Psoas muscle (tissue), 8 donors: ENCODE results near the gene MYL12A. TPM values are rescaled to one million over a fixed set of nuclear protein-coding genes. Genes with fewer than 3 reads are reported as not detected.

ENCODE experiments used
- ATAC-seq, 4 donors: fragments of 200-7000 bp; cut with Tn5 transposase; one replicate each; pipeline ENCODE4 v1.9.1; 2020; ENCODE audit warnings: moderate library complexity in 3 of 4, mild to moderate bottlenecking in 2 of 4
- DNase-seq, 2 donors: peaks; one replicate each; pipeline ENCODE4 v3.0.0-alpha.2; 2020
- H3K27ac ChIP-seq: fragments of 200-600 bp; one replicate; pipeline ENCODE4 v1.8.0; 2022
- H3K27me3 ChIP-seq, 3 donors: fragments of 200-600 bp in 1 of 3; one replicate each; pipeline versions ENCODE4 v1.6.1 to v1.8.0; 2013 to 2022; ENCODE audit warnings: low read length in 2 of 3, mild to moderate bottlenecking in 2 of 3, moderate library complexity in 1 of 3; ENCODE audit not compliant: insufficient read depth in 3 of 3
- H3K36me3 ChIP-seq, 2 donors: fragments of 200-600 bp in 1 of 2; one replicate each; pipeline versions ENCODE4 v1.6.1 to v1.8.0; 2013 to 2022; ENCODE audit warnings: low read depth in 1 of 2, mild to moderate bottlenecking in 1 of 2, moderate library complexity in 1 of 2; ENCODE audit not compliant: insufficient read depth in 1 of 2
- H3K4me1 ChIP-seq: fragments of 200-600 bp; one replicate; pipeline ENCODE4 v1.8.0; 2022
- H3K4me3 ChIP-seq: fragments of 200-600 bp; one replicate; pipeline ENCODE4 v1.8.0; 2022; ENCODE audit warnings: mild to moderate bottlenecking
- H3K9me3 ChIP-seq: fragments of 200-600 bp; one replicate; pipeline ENCODE4 v1.8.0; 2022
- CTCF ChIP-seq: fragments of 200-600 bp; IDR thresholded peaks from one replicate; pipeline ENCODE4 v1.8.0; 2022; ENCODE audit warnings: antibody characterized with exemption
- WGBS, 3 donors: extraction: QIAGEN DNeasy Blood & Tissue Kit; methylation state at CpG; one replicate each; pipeline versions ENCODE4 v1.1.6 to v1.1.7; 2013; 5-methylcytosine and 5-hydroxymethylcytosine counted together
- intact Hi-C, 2 donors: fragments of 100-400 bp; cut with DNase I; formaldehyde crosslinking; loops; one replicate each; pipeline versions ENCODE4 v1.11.0 to v1.14.2; 2022
- polyA plus RNA-seq, 3 donors: library from polyadenylated mRNA; stranded (reverse); fragments of 200-250 nt; gene quantifications; one replicate each; pipeline ENCODE4 v1.2.3, GENCODE V29; 2013
- total RNA-seq, 4 donors: library from RNA; stranded (reverse); fragmentation: NEBNext Ultra II Directional in 2 of 4; extraction: Animal tissue kit (Norgen Biotek cat#: 25700) in 2 of 4; gene quantifications; one replicate each; pipeline versions ENCODE4 v1.2.1 to v1.2.4, GENCODE V29; 2021 to 2023
- donor health status: healthy with polysubstance abuse.
- donor health status: DM: no; HTN: no; CAD: no; lungs with moderate emphysema.
- donor health status: Bipolar disorder and iron deficiency.
- donor health status: healthy.
- donor health status: DM: yes; HTN: yes; CAD: no.
- donor health status: DM: no; HTN: no; CAD: no.
- donor health status: DM: no; HTN: no; CAD: no.
- donor health status: DM: yes; HTN: yes; CAD: no.

MYL12A gene
- total and polyA plus RNA-seq, 7 donors = 957 to 3,920 (median 1,616) TPM

DNA sequence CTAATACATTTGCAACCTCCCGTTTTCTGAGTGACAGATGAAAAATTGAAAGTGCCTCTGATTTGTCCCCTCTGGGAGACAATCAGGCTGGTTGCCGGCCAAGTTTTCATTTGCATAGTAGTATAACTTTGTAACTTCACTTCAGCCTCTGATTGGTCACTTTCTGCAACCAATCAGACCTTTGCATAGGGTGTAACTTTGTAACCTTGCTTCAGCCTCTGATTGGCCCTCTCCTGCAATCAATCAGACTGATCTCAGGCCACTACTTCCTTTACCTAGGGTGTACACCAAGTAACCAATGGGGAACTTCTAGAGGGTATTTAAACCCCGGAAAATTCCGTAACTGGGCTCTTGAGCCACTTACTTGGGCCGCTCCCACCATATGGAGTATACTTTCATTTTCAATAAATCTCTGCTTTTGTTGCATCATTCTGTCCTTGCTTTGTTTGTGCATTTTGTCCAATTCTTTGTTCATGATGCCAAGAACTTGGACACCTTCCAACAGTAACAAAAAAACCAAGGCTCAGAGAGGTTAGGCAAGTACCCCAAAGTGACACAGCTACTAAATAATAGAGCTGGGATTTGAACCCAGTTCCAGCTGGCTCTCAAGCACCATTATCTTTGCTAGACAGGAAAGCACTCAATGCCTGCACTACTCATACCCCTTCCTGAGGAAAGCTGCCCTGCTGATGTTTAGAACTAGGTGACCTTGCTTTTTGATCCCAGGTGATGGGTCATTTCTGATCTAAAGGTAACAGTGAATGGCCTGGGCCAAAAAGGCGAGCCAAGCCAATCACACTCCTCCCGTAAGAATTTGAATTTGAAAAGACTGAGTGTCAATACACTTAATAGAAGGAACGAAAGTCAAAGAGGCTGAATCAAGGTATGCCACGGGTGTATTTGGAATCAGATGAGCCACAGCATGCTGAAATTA, 16.9 kb upstream of the MYL12A start:
- no peak overlapping the region for H3K27ac ChIP-seq
- TF ChIP-seq CTCF = no peak
- H3K27me3 ChIP-seq = no peaks in the 10 kb centered on the region
- no peaks in the 10 kb centered on the region for H3K4me1 ChIP-seq
- no peaks in the 10 kb centered on the region for H3K9me3 ChIP-seq
- H3K36me3 ChIP-seq = no peaks in the 10 kb centered on the region
- ATAC-seq (no peak), DNase-seq (no peak)
- no peak overlapping the region for H3K4me3 ChIP-seq
- intact Hi-C loops = no loop called here
- 86 to 89% (median 88%) methylated on average over 9 of the region's 9 CpGs for WGBS, 3 donors

GRCh38 chr18:3233004-3233403, 14.6 kb upstream of the MYL12A start:
- no peak overlapping the region for H3K4me3 ChIP-seq
- ATAC-seq (peak in 1 of 4 donors; percentile 52), DNase-seq (no peak)
- peaks cover 4% of the 10 kb centered on the region for H3K4me1 ChIP-seq
- no peak overlapping the region for H3K27ac ChIP-seq
- H3K27me3 ChIP-seq = no peaks in the 10 kb centered on the region
- no peaks in the 10 kb centered on the region for H3K9me3 ChIP-seq
- no peak for TF ChIP-seq CTCF
- 43 to 71% (median 59%) methylated on average over 1 of the region's 1 CpG for WGBS, 3 donors
- intact Hi-C loops = no loop called here
- H3K36me3 ChIP-seq = no peaks in the 10 kb centered on the region

- Histone ChIP-seq H3K9me3 (no peaks in the 10 kb centered on the region), H3K4me3 (no peak overlapping the region), H3K27ac (no peak overlapping the region), H3K36me3 (no peaks in the 10 kb centered on the region), H3K4me1 (peaks cover 4% of the 10 kb centered on the region), H3K27me3 (no peaks in the 10 kb centered on the region)
- TF ChIP-seq CTCF = no peak
- intact Hi-C loops = no loop called here
- ATAC-seq (peak in 1 of 4 donors; percentile 28), DNase-seq (no peak)
- WGBS, 3 donors = 88 to 96% (median 94%) methylated on average over 4 of the region's 4 CpGs
These were observed 14.0 kb upstream of the MYL12A start for GRCh38 chr18:3233433-3234168.

GRCh38 chr18:3234457-3234856, 13.1 kb upstream of the MYL12A start:
- Histone ChIP-seq H3K27me3 (no peaks in the 10 kb centered on the region), H3K4me1 (peaks cover 4% of the 10 kb centered on the region), H3K36me3 (no peaks in the 10 kb centered on the region), H3K27ac (no peak overlapping the region), H3K4me3 (no peak overlapping the region), H3K9me3 (no peaks in the 10 kb centered on the region)
- WGBS, 3 donors = 51 to 54% (median 52%) methylated on average over 5 of the region's 5 CpGs
- intact Hi-C loops = no loop called here
- ATAC-seq (no peak), DNase-seq (no peak)
- no peak for TF ChIP-seq CTCF
